NT2/D1 (cell line): ENCODE results near the gene CD93.

Experiments
- DNase-seq: peaks from one replicate; pipeline ENCODE4 v3.0.0-alpha.2; 2011; ENCODE audit warnings: low read depth, low spot score
- H3K27me3 ChIP-seq: 2 replicates; pipeline ENCODE4 v1.6.0; 2011; ENCODE audit warnings: mild to moderate bottlenecking; ENCODE audit not compliant: insufficient read length, insufficient read depth
- H3K36me3 ChIP-seq: 2 replicates; pipeline ENCODE4 v1.6.1; 2011; ENCODE audit warnings: mild to moderate bottlenecking, low read length, mixed read lengths; ENCODE audit not compliant: insufficient read depth, insufficient read length
- H3K4me1 ChIP-seq: 2 replicates; pipeline ENCODE4 v1.5.1; 2011; ENCODE audit not compliant: insufficient read depth, insufficient read length
- H3K4me3 ChIP-seq: 2 replicates; pipeline ENCODE4 v1.5.1; 2011; ENCODE audit warnings: low read depth; ENCODE audit not compliant: insufficient read length
- H3K9ac ChIP-seq: 2 replicates; pipeline ENCODE4 v1.6.0; 2011; ENCODE audit warnings: low read depth; ENCODE audit not compliant: insufficient read length
- H3K9me3 ChIP-seq: 2 replicates; pipeline ENCODE4 v1.5.1; 2011; ENCODE audit warnings: mild to moderate bottlenecking, low read length; ENCODE audit not compliant: insufficient read depth
- SUZ12 ChIP-seq: IDR thresholded peaks from 2 replicates; pipeline ENCODE4 v1.6.1; 2011; ENCODE audit not compliant: insufficient read length, insufficient read depth; ENCODE audit errors: extremely low read depth
- YY1 ChIP-seq: IDR thresholded peaks from 2 replicates; pipeline ENCODE4 v1.6.1; 2011; ENCODE audit not compliant: insufficient read length, insufficient read depth
- ZNF274 ChIP-seq: IDR thresholded peaks from 2 replicates; pipeline ENCODE4 v1.6.1; 2011; ENCODE audit warnings: mild to moderate bottlenecking, low read depth, low read length

Gene CD93

GRCh38 chr20:23123886-23124285, 37.8 kb upstream of the CD93 start:
- no peak for TF ChIP-seq YY1
- Histone ChIP-seq H3K36me3 (no peaks in the 10 kb centered on the region), H3K27me3 (no peaks in the 10 kb centered on the region), H3K9ac (no peak overlapping the region), H3K9me3 (no peaks in the 10 kb centered on the region), H3K4me3 (no peak overlapping the region), H3K4me1 (peaks cover 9% of the 10 kb centered on the region)
- no peak for DNase-seq

- Histone ChIP-seq H3K27me3 (no peaks in the 10 kb centered on the region), H3K9ac (no peak overlapping the region), H3K36me3 (no peaks in the 10 kb centered on the region), H3K9me3 (no peaks in the 10 kb centered on the region), H3K4me3 (no peak overlapping the region), H3K4me1 (peaks cover 13% of the 10 kb centered on the region)
- no peak for TF ChIP-seq YY1
- DNase-seq = no peak
These were observed 36.9 kb upstream of the CD93 start for GRCh38 chr20:23122796-23123655.

- TF ChIP-seq YY1 (no peak), ZNF274 (no peak), SUZ12 (no peak)
- no peaks in the 10 kb centered on the region for H3K9me3 ChIP-seq
- no peaks in the 10 kb centered on the region for H3K36me3 ChIP-seq
- H3K4me1 ChIP-seq = peaks cover 13% of the 10 kb centered on the region
- DNase-seq = no peak
- H3K9ac ChIP-seq = no peak overlapping the region
- no peak overlapping the region for H3K4me3 ChIP-seq
- no peaks in the 10 kb centered on the region for H3K27me3 ChIP-seq
These were observed 36.2 kb upstream of the CD93 start for GRCh38 chr20:23122321-23122720.

DNA sequence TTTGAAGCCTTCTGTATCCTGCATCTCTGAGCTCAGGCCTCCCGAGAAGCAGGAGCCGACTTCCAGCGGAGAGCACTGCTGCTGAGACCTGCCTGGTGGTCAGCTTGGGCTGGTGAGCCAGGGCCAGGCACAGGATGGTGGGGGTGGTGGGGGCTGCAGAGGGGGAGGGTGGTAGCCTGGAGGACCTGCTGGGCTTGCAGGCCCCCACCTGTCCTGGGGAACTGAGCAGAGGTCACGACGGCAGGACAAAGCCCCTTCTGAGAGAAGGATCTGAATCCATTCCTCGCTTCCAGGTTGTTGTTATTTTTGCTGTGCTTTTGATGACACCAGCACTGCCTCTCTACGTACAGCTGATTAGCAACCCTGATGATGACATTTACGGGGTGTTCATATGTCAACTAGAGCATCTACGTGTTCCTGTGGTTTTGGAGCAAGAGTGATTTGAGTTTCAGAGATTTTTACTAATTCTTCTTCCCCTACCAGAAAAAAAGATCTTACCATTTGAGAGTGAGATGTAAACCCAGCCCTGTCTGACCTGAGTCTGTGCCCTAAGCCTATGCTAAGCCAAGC, 35.7 kb upstream of the CD93 start:
- no peak overlapping the region for H3K9ac ChIP-seq
- peaks cover 13% of the 10 kb centered on the region for H3K4me1 ChIP-seq
- H3K27me3 ChIP-seq = no peaks in the 10 kb centered on the region
- TF ChIP-seq SUZ12 (no peak), ZNF274 (no peak), YY1 (no peak)
- DNase-seq = no peak
- H3K4me3 ChIP-seq = no peak overlapping the region
- no peaks in the 10 kb centered on the region for H3K36me3 ChIP-seq
- H3K9me3 ChIP-seq = no peaks in the 10 kb centered on the region

- no peak for TF ChIP-seq SUZ12
- TF ChIP-seq YY1 = no peak
- TF ChIP-seq ZNF274 = no peak
- peaks cover 13% of the 10 kb centered on the region for H3K4me1 ChIP-seq
- no peaks in the 10 kb centered on the region for H3K9me3 ChIP-seq
These were observed 35.0 kb upstream of the CD93 start for GRCh38 chr20:23120936-23121750.

DNA sequence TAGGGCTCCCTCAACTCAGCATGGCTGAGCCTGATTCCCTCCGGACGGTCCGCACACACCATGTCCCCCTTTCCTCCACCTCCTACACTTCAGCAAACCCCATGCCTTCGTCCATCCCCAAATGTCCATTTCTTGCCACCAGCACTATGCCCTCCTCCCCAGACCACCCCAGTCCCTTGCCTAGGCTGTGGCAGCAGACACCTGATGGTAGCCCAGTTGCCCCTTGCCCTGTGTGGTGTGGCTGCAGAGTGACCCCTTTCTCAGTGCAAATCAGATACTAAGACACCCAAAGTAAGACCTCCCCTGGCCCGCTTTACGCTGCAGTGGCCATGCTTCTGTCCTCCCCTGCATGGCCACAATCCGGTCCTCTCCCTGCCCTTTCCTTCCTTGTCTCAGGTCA, 34.1 kb upstream of the CD93 start:
- Histone ChIP-seq H3K4me3 (no peak overlapping the region), H3K4me1 (peaks cover 9% of the 10 kb centered on the region), H3K27me3 (no peaks in the 10 kb centered on the region), H3K9ac (no peak overlapping the region), H3K36me3 (no peaks in the 10 kb centered on the region), H3K9me3 (no peaks in the 10 kb centered on the region)
- TF ChIP-seq YY1 (no peak), ZNF274 (no peak), SUZ12 (no peak)
- DNase-seq = no peak

More at GRCh38 chr20:23120936-23121750, 35.0 kb upstream of the CD93 start:
- H3K36me3 ChIP-seq = no peaks in the 10 kb centered on the region
- no peak overlapping the region for H3K4me3 ChIP-seq
- H3K9ac ChIP-seq = no peak overlapping the region
- no peaks in the 10 kb centered on the region for H3K27me3 ChIP-seq
- no peak for DNase-seq

DNA sequence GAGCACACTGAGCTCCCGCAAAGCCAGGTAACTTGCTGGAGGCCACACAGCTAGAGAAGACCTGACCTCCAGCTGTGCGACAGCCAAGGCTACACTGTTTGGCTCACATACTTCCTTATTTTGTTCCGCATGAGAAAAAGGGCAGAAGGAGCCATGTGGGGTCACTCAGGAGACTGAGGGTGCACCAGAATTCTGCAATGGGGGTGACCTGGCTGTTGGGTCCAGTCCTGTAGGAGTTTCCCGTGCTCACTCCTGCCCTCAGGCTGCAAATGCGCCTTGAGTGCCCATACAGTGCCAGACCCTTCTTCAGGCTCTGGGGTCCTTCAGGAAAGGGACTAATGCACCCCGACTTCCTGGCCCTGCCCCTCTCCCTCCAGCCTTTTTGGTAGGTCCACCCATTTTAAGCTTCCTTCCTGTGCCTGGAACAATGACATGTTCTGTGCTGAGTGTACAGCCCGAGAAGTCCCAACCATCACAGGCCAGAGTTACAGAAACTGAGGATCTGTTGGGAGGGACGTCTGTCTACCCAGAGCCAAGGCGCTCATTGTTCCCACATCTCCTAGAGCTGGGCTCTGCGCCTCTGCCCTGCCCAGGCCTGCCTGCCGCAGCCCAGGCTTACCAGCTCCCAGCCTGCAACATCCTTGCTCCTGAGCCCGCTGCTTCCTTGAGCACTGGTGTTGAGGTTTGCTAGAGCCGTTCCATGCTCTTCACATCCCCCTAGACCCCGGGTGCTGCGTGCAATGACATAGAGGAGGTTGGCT, 33.5 kb upstream of the CD93 start:
- no peak overlapping the region for H3K4me3 ChIP-seq
- H3K4me1 ChIP-seq = peaks cover 8% of the 10 kb centered on the region
- no peaks in the 10 kb centered on the region for H3K9me3 ChIP-seq
- no peaks in the 10 kb centered on the region for H3K36me3 ChIP-seq
- H3K27me3 ChIP-seq = no peaks in the 10 kb centered on the region
- no peak for DNase-seq
- H3K9ac ChIP-seq = no peak overlapping the region
- TF ChIP-seq ZNF274 (no peak), SUZ12 (no peak), YY1 (no peak)
